ENCODE data around the gene EIF5AL1. TPM values are rescaled to one million over a fixed set of nuclear protein-coding genes. Genes with fewer than 3 reads are reported as not detected.

The EIF5AL1 gene
- total RNA-seq, 1 experiment from 2014 or later = 0.39 TPM

DNA sequence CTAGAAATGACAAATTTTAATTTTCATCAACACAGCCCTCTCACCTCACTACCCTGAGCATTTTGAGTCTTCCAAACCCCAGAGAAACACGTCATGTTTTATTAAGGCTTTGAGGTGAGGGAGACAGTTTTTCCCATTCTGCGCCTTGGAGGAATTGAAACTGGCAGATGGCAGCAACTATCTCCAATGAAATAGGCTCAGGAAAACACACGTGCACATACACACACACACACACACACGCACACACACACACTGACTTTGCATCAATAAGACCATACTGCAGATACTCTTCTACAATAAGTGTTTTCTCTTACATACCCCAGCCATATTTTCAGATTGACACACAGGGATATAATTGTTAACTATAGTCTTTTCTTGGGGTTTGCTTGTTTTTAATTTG is 51.1 kb downstream of the EIF5AL1 start:
- Mint-ChIP-seq H3K4me1 (peaks cover 8 to 9% of the 10 kb centered on the region in 2 experiments), H3K4me3 (no peak overlapping the region), H3K9me3 (peaks cover 0 to under 1% of the 10 kb centered on the region in 2 experiments; a peak in 3 of 5 replicates), H3K27me3 (ENCODE audit: low read depth) (peaks cover 33% of the 10 kb centered on the region), H3K27ac (no peak overlapping the region), H3K36me3 (ENCODE audit: insufficient read depth in 1 of 3, low read depth in 3 of 3) (no peaks in the 10 kb centered on the region)
- Histone ChIP-seq H3T11ph (ENCODE audit: low read length) (no peak overlapping the region), H2AFZ (ENCODE audit: low read length) (no peak overlapping the region), H2AK5ac (ENCODE audit: insufficient read length, low read length) (no peak overlapping the region), H4K91ac (ENCODE audit: insufficient read length, low read depth, low read length) (no peak overlapping the region), H3K27ac (ENCODE audit: insufficient read length, low read depth, low read length) (no peak overlapping the region), H3K4ac (ENCODE audit: low read depth, low read length) (no peak overlapping the region), H3K4me1 (ENCODE audit: insufficient read depth, low read length) (no peaks in the 10 kb centered on the region), H2BK15ac (ENCODE audit: low read depth, low read length) (no peak overlapping the region), H3K79me2 (ENCODE audit: insufficient read depth, low read length) (no peaks in the 10 kb centered on the region), H3K18ac (ENCODE audit: insufficient read length, low read depth, low read length) (no peak overlapping the region), H3K14ac (ENCODE audit: insufficient read depth, low read length) (no peak overlapping the region), H2BK120ac (ENCODE audit: low read depth, low read length, poor library complexity, severe bottlenecking) (no peak overlapping the region), H4K20me1 (ENCODE audit: control insufficient read depth, insufficient read depth, insufficient read length) (no peaks in the 10 kb centered on the region), H3K9me3 (ENCODE audit: control insufficient read depth, low read depth, low read length) (no peaks in the 10 kb centered on the region), H2BK20ac (ENCODE audit: low read depth, low read length, poor library complexity, severe bottlenecking) (no peak overlapping the region), H3K23ac (ENCODE audit: insufficient read length, low read depth, low read length) (no peak overlapping the region), H3K56ac (ENCODE audit: insufficient read length, low read depth, low read length) (no peak overlapping the region), H2BK12ac (ENCODE audit: insufficient read length, low read depth, low read length) (no peak overlapping the region), H4K8ac (replicated peaks; ENCODE audit: insufficient read length, low read depth, low read length) (no peak overlapping the region), H3K27me3 (ENCODE audit: insufficient read depth, low read length) (no peaks in the 10 kb centered on the region), H3K79me1 (ENCODE audit: insufficient read depth, low read depth, low read length, poor library complexity, severe bottlenecking) (no peaks in the 10 kb centered on the region), H4K5ac (ENCODE audit: insufficient read length, low read depth, low read length) (no peak overlapping the region), H3K4me2 (ENCODE audit: insufficient read depth, insufficient read length, low read length) (no peak overlapping the region), H3K9ac (ENCODE audit: extremely low read depth, insufficient read length, low read length) (no peak overlapping the region), H2BK5ac (ENCODE audit: insufficient read length, low read length) (no peak overlapping the region), H3K23me2 (ENCODE audit: insufficient read length, low read depth, low read length, poor library complexity, severe bottlenecking) (no peaks in the 10 kb centered on the region)
- WGBS (ENCODE audit: extremely low coverage, insufficient read length, low lambda C conversion rate) = no CpG with 5 or more reads among the region's 4 CpGs
- no peak for DNase-seq
- no peak for TF ChIP-seq CTCF (conservative IDR thresholded peaks at IDR 0.05)

Other genes starting within 250 kb of the EIF5AL1 start
- 79.7 and 80.4 TPM in 2 replicates for gene PPIF, start 165.1 kb upstream of the EIF5AL1 start, total RNA-seq (2021)
- gene ZCCHC24, start 66.9 kb upstream of the EIF5AL1 start, total RNA-seq (2021) = 3.5 and 3.8 TPM in 2 replicates
- not detected in 2 replicates for gene SFTPA2, start 47.9 kb downstream of the EIF5AL1 start, total RNA-seq (2021)
- gene SFTPA1, start 98.4 kb downstream of the EIF5AL1 start, total RNA-seq (2021) = not detected in 2 replicates
- 0.07 and 0.46 TPM in 2 replicates for gene NUTM2B, start 190.7 kb downstream of the EIF5AL1 start, total RNA-seq (2021)